IMR-90 (cell line): ENCODE data around the gene TTC27. TPM values are rescaled to one million over a fixed set of nuclear protein-coding genes. Genes with fewer than 3 reads are reported as not detected.

ENCODE experiments used
- ATAC-seq: fragments of 200-7000 bp; cut with Tn5 transposase; 2 replicates; pipeline ENCODE4 v1.9.1; 2020; ENCODE audit warnings: low read depth, mild to moderate bottlenecking, moderate library complexity
- BruUV-seq: library from RNA; stranded (reverse); fragments of 400-500 nt; replicated peaks from 2 replicates; lab custom pipeline; 2021; lab: Mats Ljungman, UMichigan
- CTCF ChIA-PET: fragments of 300-600 bp; formaldehyde crosslinking; extraction: SDS; loops from one replicate; lab custom pipeline; 2021; ENCODE audit warnings: antibody characterized with exemption; lab: Yijun Ruan, JAX
- POLR2A ChIA-PET: fragments of 300-600 bp; sonication (Branson Sonifier 250); formaldehyde crosslinking; loops from one replicate; lab custom pipeline; 2022; ENCODE audit warnings: antibody characterized with exemption; ENCODE audit not compliant: unreplicated experiment; lab: Charles Lee
- DNase-seq: peaks from one replicate; pipeline ENCODE4 v3.0.0; 2013
- H2AFZ ChIP-seq: replicated peaks from 2 replicates; pipeline ENCODE3; 2013; ENCODE audit warnings: low read length, mild to moderate bottlenecking; ENCODE audit not compliant: poor library complexity
- H2AK5ac ChIP-seq: 2 replicates; pipeline ENCODE4 v1.6.1; 2013; ENCODE audit warnings: low read depth, low read length, inconsistent platforms
- H2AK9ac ChIP-seq: replicated peaks from 2 replicates; pipeline ENCODE3; 2013; ENCODE audit warnings: mild to moderate bottlenecking, low read depth, low read length, moderate library complexity; ENCODE audit not compliant: poor library complexity
- H2BK120ac ChIP-seq: 2 replicates; pipeline ENCODE4 v1.6.1; 2013; ENCODE audit warnings: low read depth, low read length, inconsistent platforms
- H2BK15ac ChIP-seq: 3 replicates; pipeline ENCODE4 v1.6.1; 2013; ENCODE audit warnings: low read depth, low read length, inconsistent platforms
- H2BK20ac ChIP-seq: 2 replicates; pipeline ENCODE4 v1.6.1; 2013; ENCODE audit warnings: low read depth, mild to moderate bottlenecking, inconsistent platforms, low read length, moderate library complexity
- H2BK5ac ChIP-seq: 2 replicates; pipeline ENCODE4 v1.6.1; 2013; ENCODE audit warnings: mild to moderate bottlenecking, low read depth, low read length, inconsistent platforms; ENCODE audit not compliant: poor library complexity, severe bottlenecking
- H3K14ac ChIP-seq: replicated peaks from 2 replicates; pipeline ENCODE4 v1.6.1; 2013; ENCODE audit warnings: low read depth, low read length, inconsistent platforms
- H3K18ac ChIP-seq: 2 replicates; pipeline ENCODE4 v1.6.1; 2013; ENCODE audit warnings: low read depth, low read length, control low read depth
- H3K23ac ChIP-seq: 2 replicates; pipeline ENCODE4 v1.6.1; 2013; ENCODE audit warnings: low read depth, low read length, inconsistent platforms
- H3K27ac ChIP-seq: 2 replicates; pipeline ENCODE4 v1.5.1; 2013; ENCODE audit warnings: mild to moderate bottlenecking, control low read depth, low read length; ENCODE audit not compliant: insufficient read depth
- H3K27me3 ChIP-seq: 2 replicates; pipeline ENCODE4 v1.6.1; 2013; ENCODE audit warnings: low read length; ENCODE audit not compliant: control insufficient read depth, insufficient read depth
- H3K36me3 ChIP-seq: 2 replicates; pipeline ENCODE4 v1.6.1; 2013; ENCODE audit warnings: low read length, mixed read lengths; ENCODE audit not compliant: control insufficient read depth, insufficient read depth
- H3K4ac ChIP-seq: 2 replicates; pipeline ENCODE4 v1.6.1; 2013; ENCODE audit warnings: low read depth, low read length, inconsistent platforms
- H3K4me1 ChIP-seq: 2 replicates; pipeline ENCODE4 v1.6.1; 2013; ENCODE audit warnings: low read length, mixed read lengths; ENCODE audit not compliant: control insufficient read depth, insufficient read depth
- H3K4me2 ChIP-seq: 2 replicates; pipeline ENCODE4 v1.6.1; 2013; ENCODE audit warnings: low read depth, mild to moderate bottlenecking, control low read depth, low read length, moderate library complexity
- H3K4me3 ChIP-seq: 2 replicates; pipeline ENCODE4 v1.5.1; 2013; ENCODE audit warnings: low read depth, mild to moderate bottlenecking, control low read depth, low read length, moderate library complexity; ENCODE audit not compliant: insufficient read depth
- H3K56ac ChIP-seq: 2 replicates; pipeline ENCODE4 v1.6.1; 2013; ENCODE audit warnings: low read length, inconsistent platforms; ENCODE audit not compliant: insufficient read depth; ENCODE audit errors: extremely low read depth
- H3K79me1 ChIP-seq, 2 experiments: 2 replicates each; pipeline ENCODE4 v1.6.1; 2013; ENCODE audit warnings: low read length in 2 of 2, inconsistent platforms in 1 of 2, low read depth in 1 of 2
- H3K9ac ChIP-seq: 2 replicates; pipeline ENCODE4 v1.6.1; 2013; ENCODE audit warnings: low read depth, low read length, control low read depth
- H3K9me1 ChIP-seq: 2 replicates; pipeline ENCODE4 v1.6.1; 2013; ENCODE audit warnings: low read length, inconsistent platforms; ENCODE audit not compliant: insufficient read depth
- H3K9me3 ChIP-seq: 2 replicates; pipeline ENCODE4 v1.6.1; 2013; ENCODE audit warnings: low read length; ENCODE audit not compliant: control insufficient read depth, insufficient read depth
- H4K20me1 ChIP-seq: 2 replicates; pipeline ENCODE4 v1.6.1; 2013; ENCODE audit warnings: low read length, inconsistent platforms; ENCODE audit not compliant: insufficient read depth
- H4K5ac ChIP-seq: 2 replicates; pipeline ENCODE4 v1.6.1; 2013; ENCODE audit warnings: mild to moderate bottlenecking, low read depth, low read length, control low read depth
- H4K8ac ChIP-seq, 2 experiments: 2 replicates each; pipeline ENCODE4 v1.6.1; 2013; ENCODE audit warnings: low read depth in 2 of 2, low read length in 2 of 2, control low read depth in 1 of 2, inconsistent platforms in 1 of 2
- H4K91ac ChIP-seq: 2 replicates; pipeline ENCODE4 v1.6.1; 2013; ENCODE audit warnings: low read depth, low read length, inconsistent platforms; ENCODE audit not compliant: insufficient read depth
- BHLHE40 ChIP-seq: fragments of 150-350 bp; IDR thresholded peaks from 2 replicates; pipeline ENCODE4 v1.6.1; 2016; ENCODE audit warnings: mild to moderate bottlenecking, low read depth, low read length
- CEBPB ChIP-seq: IDR thresholded peaks from 2 replicates; pipeline ENCODE4 v1.6.1; 2012; ENCODE audit warnings: low read depth, low read length, improper control_type of control experiment
- CHD1 ChIP-seq: IDR thresholded peaks from 2 replicates; pipeline ENCODE4 v1.6.1; 2012; ENCODE audit warnings: low read depth, low read length, improper control_type of control experiment
- ELK1 ChIP-seq: fragments of 150-350 bp; IDR thresholded peaks from 2 replicates; pipeline ENCODE4 v1.6.1; 2016; ENCODE audit warnings: low read depth, mild to moderate bottlenecking, low read length, moderate library complexity, borderline replicate concordance
- FOS ChIP-seq: fragments of 150-350 bp; IDR thresholded peaks from 2 replicates; pipeline ENCODE4 v1.6.1; 2016; ENCODE audit warnings: low read depth, low read length
- MAFK ChIP-seq: IDR thresholded peaks from 2 replicates; pipeline ENCODE4 v1.6.1; 2012; ENCODE audit warnings: low read depth, low read length, improper control_type of control experiment
- MAZ ChIP-seq: IDR thresholded peaks from 2 replicates; pipeline ENCODE4 v1.6.1; 2012; ENCODE audit warnings: low read depth, mild to moderate bottlenecking, low read length, improper control_type of control experiment, moderate library complexity, borderline replicate concordance
- MXI1 ChIP-seq: IDR thresholded peaks from 2 replicates; pipeline ENCODE4 v1.6.1; 2012; ENCODE audit warnings: low read depth, mild to moderate bottlenecking, low read length, moderate library complexity, borderline replicate concordance
- NFE2L2 ChIP-seq: fragments of 150-350 bp; IDR thresholded peaks from 2 replicates; pipeline ENCODE4 v1.6.1; 2016; ENCODE audit warnings: low read depth, mild to moderate bottlenecking, low read length
- POLR2A ChIP-seq: IDR thresholded peaks from 2 replicates; pipeline ENCODE4 v1.6.1; 2012; ENCODE audit warnings: mild to moderate bottlenecking, low read depth, low read length
- RAD21 ChIP-seq: IDR thresholded peaks from 2 replicates; pipeline ENCODE4 v1.6.1; 2012; ENCODE audit warnings: low read length, improper control_type of control experiment
- RCOR1 ChIP-seq: IDR thresholded peaks from 2 replicates; pipeline ENCODE4 v1.6.1; 2012; ENCODE audit warnings: mild to moderate bottlenecking, low read length, improper control_type of control experiment; ENCODE audit not compliant: insufficient replicate concordance
- RFX5 ChIP-seq: IDR thresholded peaks from 2 replicates; pipeline ENCODE4 v1.8.0; 2012; ENCODE audit warnings: low read depth, mild to moderate bottlenecking, low read length, moderate library complexity
- SMC3 ChIP-seq: fragments of 150-350 bp; IDR thresholded peaks from 2 replicates; pipeline ENCODE4 v1.6.1; 2016; ENCODE audit warnings: low read depth, mild to moderate bottlenecking, antibody characterized with exemption, low read length, moderate library complexity
- USF2 ChIP-seq: fragments of 150-350 bp; IDR thresholded peaks from 2 replicates; pipeline ENCODE4 v1.6.1; 2017; ENCODE audit warnings: mild to moderate bottlenecking, antibody characterized with exemption, low read length, low read depth
- dilution Hi-C: fragments of 300-500 bp; cut with HindIII; formaldehyde crosslinking; loops from one replicate; pipeline ENCODE4 v1.14.3; 2018; ENCODE audit warnings: low sequenced_read_pairs; ENCODE audit not compliant: unreplicated experiment
- in situ Hi-C: fragments of 300-500 bp; cut with MboI; formaldehyde crosslinking; loops from 3 replicates; pipeline ENCODE4 v1.14.3; 2019; ENCODE audit warnings: low sequenced_read_pairs, inconsistent platforms, mixed read lengths
- intact Hi-C: fragments of 100-400 bp; cut with micrococcal nuclease; formaldehyde crosslinking; loops from 2 replicates; pipeline ENCODE4 v1.10.0; 2022
- polyA plus RNA-seq, 3 experiments: library from polyadenylated mRNA; depleted of rRNA; stranded (reverse); fragments of >200 nt; gene quantifications; 2 replicates each; pipeline ENCODE4 v1.2.3, GENCODE V29; 2012; ENCODE audit warnings: low replicate concordance in 1 of 3
- total RNA-seq: library from RNA; depleted of rRNA; stranded (reverse); fragments of >200 nt; gene quantifications from 2 replicates; pipeline ENCODE4 v1.2.3, GENCODE V29; 2012

Gene TTC27
- total and polyA plus RNA-seq, 2 of the 4 experiments (the other 2 are of a cell fraction): 12.7 to 30.5 TPM

DNA sequence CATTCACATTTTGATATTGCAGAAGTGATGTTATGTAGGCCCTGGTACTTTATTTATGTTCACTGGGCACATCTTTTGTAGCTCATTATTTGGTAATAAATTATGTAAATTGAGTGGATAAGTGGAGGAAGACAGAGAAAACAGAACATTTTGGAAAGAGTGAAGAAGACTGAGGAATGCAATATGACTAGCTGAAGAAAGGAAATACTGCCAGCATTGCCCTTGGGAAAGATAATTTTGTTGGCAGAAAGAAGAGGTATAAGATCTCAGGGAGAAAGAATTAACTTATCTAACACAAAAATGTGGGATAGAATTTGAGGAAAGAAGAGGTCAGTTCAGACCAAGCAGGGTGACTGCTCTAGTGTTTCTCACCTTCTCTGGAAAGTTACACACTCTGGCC is 118.8 kb downstream of the TTC27 start:
- no peak overlapping the region; the same call in 1 of the 2 replicates for H2BK120ac ChIP-seq
- H4K5ac ChIP-seq: no peak overlapping the region
- dilution Hi-C loops: no loop called here
- H2AK5ac ChIP-seq: no peak overlapping the region
- H4K20me1 ChIP-seq: no peaks in the 10 kb centered on the region
- no peak for ATAC-seq
- peaks cover 5% of the 10 kb centered on the region for H3K9me1 ChIP-seq
- no peak overlapping the region for H3K23ac ChIP-seq
- no peak overlapping the region for H3K18ac ChIP-seq
- H4K91ac ChIP-seq: no peak overlapping the region
- ChIA-PET POLR2A (no interaction called here), CTCF (no interaction called here)
- H3K27ac ChIP-seq: no peak overlapping the region
- no peak overlapping the region for H2AFZ ChIP-seq
- intact Hi-C loops: no loop called here
- no peaks in the 10 kb centered on the region for H3K9me3 ChIP-seq
- no peak overlapping the region for H3K9ac ChIP-seq
- no peaks in the 10 kb centered on the region for H3K27me3 ChIP-seq
- H2AK9ac ChIP-seq: no peak overlapping the region
- H2BK15ac ChIP-seq: no peak overlapping the region
- H3K56ac ChIP-seq: no peak overlapping the region
- H3K4me1 ChIP-seq: peaks cover 15% of the 10 kb centered on the region
- no peak overlapping the region for H4K8ac ChIP-seq
- DNase-seq: no peak
- in situ Hi-C loops: no loop called here
- no peak overlapping the region for H3K4me3 ChIP-seq
- H2BK5ac ChIP-seq: no peak overlapping the region
- no peak overlapping the region; the same call in 1 of the 2 replicates for H3K4ac ChIP-seq
- no peak overlapping the region for H3K14ac ChIP-seq
- H2BK20ac ChIP-seq: no peak overlapping the region
- H3K36me3 ChIP-seq: no peaks in the 10 kb centered on the region
- no peak for TF ChIP-seq FOS
- no peak for TF ChIP-seq MXI1
- no peak for TF ChIP-seq MAZ
- no peak for TF ChIP-seq USF2
- no peak for TF ChIP-seq RCOR1
- no peak for TF ChIP-seq POLR2A
- no peak for TF ChIP-seq CHD1
- TF ChIP-seq NFE2L2: no peak
- no peak for TF ChIP-seq RAD21
- TF ChIP-seq ELK1: no peak
- TF ChIP-seq MAFK: no peak
- no peak for TF ChIP-seq RFX5
- no peak for TF ChIP-seq BHLHE40
- TF ChIP-seq SMC3: no peak
- TF ChIP-seq CEBPB: no peak
- no peak overlapping the region for H3K4me2 ChIP-seq
- H3K79me1 ChIP-seq: peaks cover 0 to 11% of the 10 kb centered on the region in 2 experiments; a peak in 2 of 4 replicates
- BruUV-seq: no TSS peak
